ENCODE data around the gene DKKL1. TPM values are rescaled to one million over a fixed set of nuclear protein-coding genes. Genes with fewer than 3 reads are reported as not detected.
A peak's percentile ranks its signal among the peaks of the same experiment; 100 is the strongest.

DKKL1 gene
- polyA plus RNA-seq, 2 of the 4 experiments (the other 2 are of a cell fraction) = 0.37 to 0.53 TPM

- CTCF ChIA-PET = interaction anchor here (0.8 to 2.6 kb wide), 8 partner anchors 8 to 123 kb away, joined by 4 to 8 read pairs (median 6); partner anchors contain the start of gene CD37
- Histone ChIP-seq H3K27ac (no peak overlapping the region), H3K9me3 (peaks cover 8% of the 10 kb centered on the region; the same call in 2 of the 3 replicates), H3K4me3 (no peak overlapping the region), H3K4me2 (no peak overlapping the region), H3K4me1 (no peaks in the 10 kb centered on the region)
- ATAC-seq (peak; percentile 88 to 97), FAIRE-seq (peak; percentile 89), DNase-seq (ENCODE audit: low read depth in 1 of 2, low spot score in 1 of 2) (peak; percentile 81 to 92)
- 61% methylated on average over 3 of the region's 3 CpGs for WGBS (ENCODE audit: missing lambda C conversion rate)
- TF ChIP-seq USF2 (IDR thresholded peaks at IDR 0.05) = peak; percentile 74
- no peak for TF ChIP-seq HMGXB4 (CRISPR knock-in tag; IDR thresholded peaks at IDR 0.05; ENCODE audit: borderline replicate concordance)
- POLR2A ChIA-PET = no interaction called here
These were observed 15.8 kb upstream of the DKKL1 start for GRCh38 chr19:49347835-49348234.

- no peak overlapping the region for H3K4me3 ChIP-seq
- WGBS (ENCODE audit: missing lambda C conversion rate) = 89% methylated on average over 11 of the region's 12 CpGs
- H3K4me2 ChIP-seq = no peak overlapping the region
- TF ChIP-seq ELK1 (IDR thresholded peaks at IDR 0.05; ENCODE audit: low read depth, low read length) = no peak
- no peak for TF ChIP-seq PBX3 (IDR thresholded peaks at IDR 0.05)
- TF ChIP-seq USF2 (IDR thresholded peaks at IDR 0.05) = peak; percentile 28; the same call in 1 of the 2 replicates
- CTCF ChIA-PET = interaction anchor here (0.8 to 2.6 kb wide), 8 partner anchors 9 to 123 kb away, joined by 4 to 8 read pairs (median 5); partner anchors contain the start of gene CD37
- POLR2A ChIA-PET = no interaction called here
- H3K27ac ChIP-seq = no peak overlapping the region
- no peaks in the 10 kb centered on the region for H3K4me1 ChIP-seq
- no peak for FAIRE-seq
- no peak for ATAC-seq
- peaks cover 8% of the 10 kb centered on the region; the same call in 2 of the 3 replicates for H3K9me3 ChIP-seq
- DNase-seq (ENCODE audit: low read depth in 1 of 2, low spot score in 1 of 2) = no peak
These were observed 15.1 kb upstream of the DKKL1 start for GRCh38 chr19:49348305-49349189.

- Histone ChIP-seq H3K4me1 (no peaks in the 10 kb centered on the region), H3K4me3 (no peak overlapping the region), H3K4me2 (no peak overlapping the region), H3K27ac (no peak overlapping the region), H3K9me3 (peaks cover 8% of the 10 kb centered on the region; the same call in 2 of the 3 replicates)
- ChIA-PET POLR2A (no interaction called here), CTCF (interaction anchor here (1.2 to 2.6 kb wide), 4 partner anchors 10 to 93 kb away, joined by 4 to 7 read pairs (median 6); no protein-coding TSS in a partner anchor)
- TF ChIP-seq EHF (CRISPR knock-in tag; IDR thresholded peaks at IDR 0.05) (no peak), ZFP36 (IDR thresholded peaks at IDR 0.05; ENCODE audit: borderline replicate concordance, partially characterized antibody) (no peak), CEBPB (IDR thresholded peaks at IDR 0.05) (no peak), FOXS1 (CRISPR knock-in tag; IDR thresholded peaks at IDR 0.05) (no peak), RFX5 (IDR thresholded peaks at IDR 0.05) (no peak), HES2 (IDR thresholded peaks at IDR 0.05) (no peak), HOXB13 (CRISPR knock-in tag; IDR thresholded peaks at IDR 0.05; ENCODE audit: low read depth) (no peak), NR3C1 (IDR thresholded peaks at IDR 0.05) (no peak), BHLHE40 (IDR thresholded peaks at IDR 0.05; ENCODE audit: low read depth, low read length) (no peak)
- WGBS (ENCODE audit: missing lambda C conversion rate) = 94% methylated on average over 2 of the region's 2 CpGs
- no peak for FAIRE-seq
- ATAC-seq = no peak
- no peak for DNase-seq (ENCODE audit: low read depth in 1 of 2, low spot score in 1 of 2)
These were observed 14.1 kb upstream of the DKKL1 start for GRCh38 chr19:49349567-49349966.

All from A549 (cell line).